Spinal cord (tissue), 10 donors: Measurements from ENCODE around the gene SRCIN1. TPM values are rescaled to one million over a fixed set of nuclear protein-coding genes. Genes with fewer than 3 reads are reported as not detected.

Experiments used
- DNase-seq, 6 donors: peaks; one replicate each; pipeline versions ENCODE4 v3.0.0 to v3.0.0-alpha.2; 2013 to 2015; ENCODE audit warnings: low spot score in 6 of 6, low read depth in 4 of 6
- H3K27ac ChIP-seq: one replicate; pipeline ENCODE4 v1.5.1; 2013; ENCODE audit warnings: low read depth, low read length, control low read depth
- H3K27me3 ChIP-seq: one replicate; pipeline ENCODE4 v1.6.1; 2013; ENCODE audit warnings: low read length; ENCODE audit not compliant: control insufficient read depth, insufficient read depth
- H3K36me3 ChIP-seq: one replicate; pipeline ENCODE4 v1.6.1; 2013; ENCODE audit warnings: low read length; ENCODE audit not compliant: control insufficient read depth, insufficient read depth
- H3K4me1 ChIP-seq: one replicate; pipeline ENCODE4 v1.6.1; 2013; ENCODE audit warnings: low read length; ENCODE audit not compliant: control insufficient read depth, insufficient read depth
- H3K4me3 ChIP-seq: one replicate; pipeline ENCODE4 v1.5.1; 2013; ENCODE audit warnings: low read depth, low read length, control low read depth
- H3K9me3 ChIP-seq: one replicate; pipeline ENCODE4 v1.6.1; 2013; ENCODE audit warnings: low read length; ENCODE audit not compliant: control insufficient read depth, insufficient read depth
- WGBS: methylation state at CpG from one replicate; pipeline ENCODE4 v1.1.5; 2013; ENCODE audit warnings: missing lambda C conversion rate; ENCODE audit not compliant: insufficient coverage; 5-methylcytosine and 5-hydroxymethylcytosine counted together
- polyA plus RNA-seq, 2 donors: library from polyadenylated mRNA; unstranded; fragments of 120-200 nt; gene quantifications; one replicate each; pipeline ENCODE4 v1.2.1, GENCODE V29; 2013; ENCODE audit not compliant: insufficient read length in 2 of 2
- total RNA-seq, 2 donors: library from RNA; depleted of rRNA in 1 of 2; stranded (reverse); fragments of 120-200 nt in 1 of 2; fragments of >200 nt in 1 of 2; gene quantifications; one replicate each; pipeline versions ENCODE4 v1.2.3 to v1.2.4, GENCODE V29; 2013 to 2014
- donor health status: healthy.

SRCIN1 gene
- total and polyA plus RNA-seq, 4 donors: 16.0 to 79.4 (median 44.1) TPM

DNA sequence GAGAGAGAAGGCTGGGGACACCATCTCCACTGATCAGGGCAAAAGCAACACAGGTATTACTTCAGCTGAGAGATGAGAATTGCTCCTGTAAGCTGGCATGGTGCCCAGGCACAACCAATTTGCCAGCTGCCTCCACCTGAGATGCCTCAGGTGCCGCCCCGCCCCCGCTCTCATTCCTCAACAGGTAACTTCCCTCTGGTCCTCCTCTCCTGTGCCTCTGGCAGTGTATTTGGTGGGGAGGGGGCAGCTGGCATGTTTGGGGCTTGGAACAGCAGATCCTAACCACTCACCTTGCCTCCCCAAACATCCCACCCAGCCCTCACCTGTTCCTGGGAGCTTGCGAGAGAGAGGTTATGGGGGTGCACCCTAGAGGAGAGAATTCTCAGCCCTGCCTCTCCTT is 2.9 kb upstream of the SRCIN1 start:
- Histone ChIP-seq H3K36me3 (no peaks in the 10 kb centered on the region), H3K4me3 (no peak overlapping the region), H3K4me1 (peaks cover 44% of the 10 kb centered on the region), H3K27ac (no peak overlapping the region), H3K9me3 (peaks cover 3% of the 10 kb centered on the region), H3K27me3 (peaks cover 11% of the 10 kb centered on the region)
- no CpG with 5 or more reads among the region's 4 CpGs for WGBS
- no peak for DNase-seq

- peaks cover 62% of the 10 kb centered on the region for H3K4me1 ChIP-seq
- WGBS: 5% methylated on average over 25 of the region's 30 CpGs
- peaks cover 11% of the 10 kb centered on the region for H3K27me3 ChIP-seq
- H3K36me3 ChIP-seq: no peaks in the 10 kb centered on the region
- peaks cover under 1% of the 10 kb centered on the region for H3K9me3 ChIP-seq
- DNase-seq: peak in 5 of 6 donors; percentile 64 to 93 (median 81)
- peak overlapping the region; percentile 59 for H3K4me3 ChIP-seq
- no peak overlapping the region for H3K27ac ChIP-seq
These were observed 1.2 kb upstream of the SRCIN1 start for GRCh38 chr17:38606646-38607611.

DNA sequence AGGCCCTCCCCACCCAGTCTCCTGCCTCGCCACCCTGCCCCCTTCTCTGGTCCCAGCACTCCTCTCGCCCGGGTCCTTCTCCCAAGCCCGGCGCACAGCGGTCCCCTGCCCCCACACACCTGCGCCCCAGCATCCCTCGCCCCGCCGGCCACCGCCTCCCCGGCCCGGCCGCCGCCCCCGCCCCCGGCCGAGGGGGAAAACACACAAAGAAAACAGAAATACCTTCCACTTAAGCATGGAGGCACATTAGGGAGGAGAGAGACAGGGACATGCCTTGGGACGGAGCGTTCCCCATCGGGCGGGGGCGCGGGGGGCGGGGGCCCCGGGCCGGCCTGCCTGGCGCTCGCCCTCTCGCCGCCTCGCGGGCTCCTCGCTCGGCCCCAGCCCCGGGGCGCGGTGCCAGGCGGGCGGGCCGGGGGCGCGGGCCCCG is 326 bp downstream of the SRCIN1 start:
- H3K27me3 ChIP-seq: peaks cover 11% of the 10 kb centered on the region
- DNase-seq: peak in 1 of 6 donors; percentile 43
- peaks cover 77% of the 10 kb centered on the region for H3K4me1 ChIP-seq
- H3K27ac ChIP-seq: no peak overlapping the region
- 0% methylated on average over 29 of the region's 44 CpGs for WGBS
- H3K4me3 ChIP-seq: peak overlapping the region; percentile 33
- H3K36me3 ChIP-seq: peaks cover 7% of the 10 kb centered on the region
- no peaks in the 10 kb centered on the region for H3K9me3 ChIP-seq

DNA sequence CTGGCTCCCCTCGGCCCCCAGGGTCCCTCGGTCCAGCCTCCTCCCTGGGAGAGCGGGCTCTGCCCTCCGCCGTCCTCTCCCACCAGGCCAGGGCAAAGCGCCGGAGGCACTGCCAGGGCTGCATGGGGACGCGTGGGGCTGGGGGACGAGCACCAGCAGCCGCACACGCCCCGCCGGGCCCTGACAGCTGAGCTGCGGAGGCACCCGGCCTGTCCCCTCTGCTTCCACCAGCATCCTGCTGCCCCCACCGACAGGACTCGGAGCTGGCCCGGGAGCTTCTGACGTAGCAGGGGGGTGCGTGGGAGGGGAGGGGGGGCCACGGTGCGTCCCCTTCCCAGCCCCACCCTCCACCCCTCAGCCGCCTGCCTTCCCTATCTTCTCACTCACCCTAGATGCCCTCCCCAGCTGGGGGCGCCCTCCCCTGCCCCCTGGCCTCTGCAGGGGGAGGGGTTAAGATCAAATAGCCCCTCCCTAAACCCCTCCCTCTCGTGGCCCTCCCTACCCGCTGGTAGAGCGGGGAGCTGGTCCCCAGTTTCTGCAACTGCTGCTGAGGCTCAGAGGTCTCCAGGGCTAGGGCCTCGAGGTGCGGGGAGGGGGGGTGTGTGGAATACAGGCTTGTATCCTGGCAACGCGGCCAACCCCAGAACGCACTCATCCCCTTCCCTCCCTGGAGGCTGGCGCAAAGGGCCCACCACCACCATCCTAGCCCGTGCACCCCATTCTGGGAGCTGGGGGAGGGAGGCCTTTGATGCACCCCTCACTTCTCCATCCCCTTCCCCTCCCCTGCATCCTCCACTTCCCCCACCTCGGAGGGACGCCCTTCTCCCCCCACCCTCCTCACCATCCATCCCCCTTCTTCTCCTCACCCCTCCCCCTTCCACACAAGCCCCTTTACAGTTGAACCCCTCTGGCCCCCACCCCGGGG is 1.0 kb downstream of the SRCIN1 start:
- DNase-seq: peak in 2 of 6 donors; percentile 74 to 78
- H3K27me3 ChIP-seq: peaks cover 10% of the 10 kb centered on the region
- WGBS: 13% methylated on average over 19 of the region's 38 CpGs
- H3K4me1 ChIP-seq: peaks cover 80% of the 10 kb centered on the region
- peak overlapping the region; percentile 33 for H3K4me3 ChIP-seq
- H3K27ac ChIP-seq: no peak overlapping the region
- H3K9me3 ChIP-seq: no peaks in the 10 kb centered on the region
- H3K36me3 ChIP-seq: peaks cover 8% of the 10 kb centered on the region

- Histone ChIP-seq H3K4me3 (peak overlapping the region; percentile 33), H3K9me3 (no peaks in the 10 kb centered on the region), H3K27ac (peak overlapping the region; percentile 33), H3K36me3 (peaks cover 8% of the 10 kb centered on the region), H3K4me1 (peaks cover 78% of the 10 kb centered on the region), H3K27me3 (peaks cover 2% of the 10 kb centered on the region)
- WGBS: 65% methylated on average over 3 of the region's 6 CpGs
- DNase-seq: no peak
These were observed 1.8 kb downstream of the SRCIN1 start for GRCh38 chr17:38603786-38604478.

DNA sequence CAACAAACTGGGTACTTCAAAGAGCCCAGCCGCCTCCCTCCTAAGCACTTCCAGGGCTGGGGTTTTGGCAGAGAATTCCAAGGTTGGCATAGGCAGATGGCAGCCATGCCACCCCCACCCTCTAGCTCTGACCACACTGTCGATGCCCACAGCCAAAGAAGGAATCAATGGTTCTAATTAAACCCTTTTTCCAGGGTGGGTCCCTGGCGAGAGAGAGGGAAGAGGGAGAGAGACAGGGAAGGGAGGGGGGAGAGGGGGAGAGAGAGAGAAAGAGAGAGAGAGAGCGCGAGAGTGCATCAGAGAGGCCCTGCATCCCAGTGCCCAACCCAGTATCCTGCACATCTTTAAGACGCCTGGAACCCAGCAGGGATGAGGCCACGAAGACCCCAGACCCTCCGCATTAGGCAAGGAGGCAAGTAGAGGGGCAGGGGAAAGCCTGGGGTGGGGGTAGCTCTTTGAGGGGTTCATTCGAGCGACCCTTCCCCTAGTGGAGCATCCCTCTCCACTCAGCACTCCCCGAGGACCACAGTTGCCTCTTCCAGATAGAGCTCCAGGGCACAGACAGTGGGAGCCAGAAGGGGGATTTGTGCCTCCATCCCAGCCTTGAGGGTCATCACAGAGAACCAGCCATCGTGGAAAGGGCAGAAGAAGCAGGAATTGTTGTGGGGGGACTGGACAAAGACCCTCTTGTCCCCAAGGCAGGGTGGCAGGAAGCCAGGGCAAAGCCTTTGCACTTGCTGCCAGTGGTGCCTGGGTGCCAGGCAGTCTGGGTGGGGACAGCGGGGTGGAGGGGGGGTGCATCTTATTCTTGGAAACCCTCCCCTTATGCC is 2.6 kb downstream of the SRCIN1 start:
- no peaks in the 10 kb centered on the region for H3K9me3 ChIP-seq
- H3K4me3 ChIP-seq: peak overlapping the region; percentile 12
- peaks cover 8% of the 10 kb centered on the region for H3K36me3 ChIP-seq
- H3K27ac ChIP-seq: peak overlapping the region; percentile 33
- peak in 2 of 6 donors; percentile 53 to 78 for DNase-seq
- H3K4me1 ChIP-seq: peaks cover 74% of the 10 kb centered on the region
- 14% methylated on average over 2 of the region's 13 CpGs for WGBS
- peaks cover 2% of the 10 kb centered on the region for H3K27me3 ChIP-seq

GRCh38 chr17:38602453-38602852 is 3.3 kb downstream of the SRCIN1 start:
- Histone ChIP-seq H3K27ac (peak overlapping the region; percentile 33), H3K27me3 (peaks cover 2% of the 10 kb centered on the region), H3K36me3 (peaks cover 8% of the 10 kb centered on the region), H3K9me3 (no peaks in the 10 kb centered on the region), H3K4me3 (no peak overlapping the region), H3K4me1 (peaks cover 73% of the 10 kb centered on the region)
- WGBS: 9% methylated on average over 1 of the region's 2 CpGs
- DNase-seq: no peak

- H3K27me3 ChIP-seq: peaks cover 2% of the 10 kb centered on the region
- peak overlapping the region; percentile 33 for H3K27ac ChIP-seq
- peaks cover 8% of the 10 kb centered on the region for H3K36me3 ChIP-seq
- H3K4me1 ChIP-seq: peaks cover 66% of the 10 kb centered on the region
- no peaks in the 10 kb centered on the region for H3K9me3 ChIP-seq
- DNase-seq: peak in 2 of 6 donors; percentile 77 to 78
- H3K4me3 ChIP-seq: no peak overlapping the region
- 5% methylated on average over 15 of the region's 24 CpGs for WGBS
These were observed 4.0 kb downstream of the SRCIN1 start for GRCh38 chr17:38601539-38602351.
